SK-N-SH treated with all-trans-retinoic acid at 6 μM for 48 hours (cell line): ENCODE data around the gene NOBOX.

Experiments used
- ARNTL ChIP-seq: fragments of 450-650 bp; formaldehyde crosslinking; IDR thresholded peaks from 2 replicates; pipeline ENCODE4 v1.5.0; 2020; ENCODE audit warnings: low read depth, mild to moderate bottlenecking, moderate library complexity, borderline replicate concordance
- ESRRG ChIP-seq: fragments of 250-450 bp; sonication (Bioruptor Pico); IDR thresholded peaks from 2 replicates; pipeline ENCODE4 v1.6.1; 2021; ENCODE audit warnings: mild to moderate bottlenecking
- GLIS3 ChIP-seq: fragments of 250-450 bp; sonication (Bioruptor Pico); IDR thresholded peaks from 2 replicates; pipeline ENCODE4 v1.5.0; 2020; ENCODE audit warnings: mild to moderate bottlenecking, moderate library complexity
- ISL1 ChIP-seq: fragments of 250-450 bp; sonication (Bioruptor Pico); IDR thresholded peaks from 2 replicates; pipeline ENCODE4 v2.1.2; 2022; ENCODE audit warnings: mild to moderate bottlenecking, moderate library complexity
- PATZ1 ChIP-seq: fragments of 250-450 bp; sonication (Bioruptor Pico); IDR thresholded peaks from 2 replicates; pipeline ENCODE4 v1.8.0; 2020; ENCODE audit warnings: mild to moderate bottlenecking, moderate library complexity, borderline replicate concordance
- POU6F1 ChIP-seq: fragments of 250-450 bp; sonication (Bioruptor Pico); IDR thresholded peaks from 2 replicates; pipeline ENCODE4 v1.8.0; 2021; ENCODE audit warnings: low read depth, mild to moderate bottlenecking, moderate library complexity, borderline replicate concordance
- PPARA ChIP-seq: fragments of 250-450 bp; sonication (Bioruptor Pico); IDR thresholded peaks from 2 replicates; pipeline ENCODE4 v1.5.0; 2020; ENCODE audit warnings: mild to moderate bottlenecking, borderline replicate concordance
- SNAI2 ChIP-seq: fragments of 250-450 bp; sonication (Bioruptor Pico); IDR thresholded peaks from 2 replicates; pipeline ENCODE4 v1.5.0; 2020; ENCODE audit warnings: mild to moderate bottlenecking, moderate library complexity
- TOX ChIP-seq: fragments of 250-450 bp; sonication (Bioruptor Pico); IDR thresholded peaks from 2 replicates; pipeline ENCODE4 v1.8.0; 2021; ENCODE audit warnings: mild to moderate bottlenecking, moderate library complexity, borderline replicate concordance
- ZC3H10 ChIP-seq: fragments of 250-450 bp; sonication (Bioruptor Pico); IDR thresholded peaks from 2 replicates; pipeline ENCODE4 v1.5.1; 2021; ENCODE audit warnings: mild to moderate bottlenecking, moderate library complexity
- ZFP30 ChIP-seq: fragments of 450-650 bp; formaldehyde crosslinking; IDR thresholded peaks from 2 replicates; pipeline ENCODE4 v1.5.0; 2022; ENCODE audit warnings: mild to moderate bottlenecking, moderate library complexity
- ZNF565 ChIP-seq: fragments of 450-650 bp; formaldehyde crosslinking; conservative IDR thresholded peaks from 2 replicates; pipeline ENCODE4 v1.5.0; 2020; ENCODE audit warnings: low read depth, mild to moderate bottlenecking, moderate library complexity
- ZNF70 ChIP-seq: fragments of 450-650 bp; formaldehyde crosslinking; IDR thresholded peaks from 2 replicates; pipeline ENCODE4 v1.5.0; 2020; ENCODE audit warnings: mild to moderate bottlenecking, moderate library complexity
- TF ChIP-seq, protein P1 (sequence below): fragments of 250-450 bp; sonication (Bioruptor Pico); IDR thresholded peaks from 2 replicates; pipeline ENCODE4 v1.5.1; 2020; ENCODE audit warnings: low read depth, mild to moderate bottlenecking, moderate library complexity

DNA sequence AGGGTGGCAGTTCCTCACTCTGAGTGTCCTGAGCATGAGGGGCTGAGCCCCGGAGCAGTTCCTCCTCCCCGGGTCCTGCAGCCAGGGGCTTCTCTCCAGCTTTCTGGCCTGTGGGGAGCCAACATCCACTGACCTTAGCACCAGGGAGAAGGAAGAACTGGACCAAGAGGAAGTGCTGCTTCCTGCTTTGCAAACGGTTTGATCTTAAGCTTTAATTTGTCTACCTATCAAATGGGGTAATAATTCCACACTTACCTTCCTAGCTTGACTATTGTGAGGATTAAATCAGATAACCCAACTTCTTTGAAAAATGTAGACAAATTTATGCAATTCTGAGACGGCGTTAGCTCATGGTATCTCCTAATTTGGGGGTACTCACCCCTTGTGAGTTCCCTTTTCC is 2.0 kb downstream of the NOBOX start:
- TF ChIP-seq PPARA (CRISPR knock-in tag) (no peak), SNAI2 (CRISPR knock-in tag) (no peak), ZFP30 (CRISPR knock-in tag) (no peak), POU6F1 (CRISPR knock-in tag) (no peak), TOX (CRISPR knock-in tag) (no peak), ZNF565 (CRISPR knock-in tag) (no peak), ISL1 (no peak), ZNF70 (CRISPR knock-in tag) (no peak), GLIS3 (CRISPR knock-in tag) (no peak), ARNTL (no peak), ESRRG (no peak), PATZ1 (CRISPR knock-in tag) (no peak), ZC3H10 (CRISPR knock-in tag) (no peak)
- TF ChIP-seq, protein P1, sequence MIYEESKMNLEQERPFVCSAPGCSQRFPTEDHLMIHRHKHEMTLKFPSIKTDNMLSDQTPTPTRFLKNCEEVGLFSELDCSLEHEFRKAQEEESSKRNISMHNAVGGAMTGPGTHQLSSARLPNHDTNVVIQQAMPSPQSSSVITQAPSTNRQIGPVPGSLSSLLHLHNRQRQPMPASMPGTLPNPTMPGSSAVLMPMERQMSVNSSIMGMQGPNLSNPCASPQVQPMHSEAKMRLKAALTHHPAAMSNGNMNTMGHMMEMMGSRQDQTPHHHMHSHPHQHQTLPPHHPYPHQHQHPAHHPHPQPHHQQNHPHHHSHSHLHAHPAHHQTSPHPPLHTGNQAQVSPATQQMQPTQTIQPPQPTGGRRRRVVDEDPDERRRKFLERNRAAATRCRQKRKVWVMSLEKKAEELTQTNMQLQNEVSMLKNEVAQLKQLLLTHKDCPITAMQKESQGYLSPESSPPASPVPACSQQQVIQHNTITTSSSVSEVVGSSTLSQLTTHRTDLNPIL = no peak
